DMS153 treated with DMSO at 0.1 percent for 48 hours (cell line): ENCODE data around the gene IL34.
A peak's percentile ranks its signal among the peaks of the same experiment; 100 is the strongest.

Experiments
- DNase-seq: peaks from one replicate; lab custom pipeline; 2025; ENCODE audit not compliant: unreplicated experiment; lab: John Stamatoyannopoulos, UW

IL34 gene

DNA sequence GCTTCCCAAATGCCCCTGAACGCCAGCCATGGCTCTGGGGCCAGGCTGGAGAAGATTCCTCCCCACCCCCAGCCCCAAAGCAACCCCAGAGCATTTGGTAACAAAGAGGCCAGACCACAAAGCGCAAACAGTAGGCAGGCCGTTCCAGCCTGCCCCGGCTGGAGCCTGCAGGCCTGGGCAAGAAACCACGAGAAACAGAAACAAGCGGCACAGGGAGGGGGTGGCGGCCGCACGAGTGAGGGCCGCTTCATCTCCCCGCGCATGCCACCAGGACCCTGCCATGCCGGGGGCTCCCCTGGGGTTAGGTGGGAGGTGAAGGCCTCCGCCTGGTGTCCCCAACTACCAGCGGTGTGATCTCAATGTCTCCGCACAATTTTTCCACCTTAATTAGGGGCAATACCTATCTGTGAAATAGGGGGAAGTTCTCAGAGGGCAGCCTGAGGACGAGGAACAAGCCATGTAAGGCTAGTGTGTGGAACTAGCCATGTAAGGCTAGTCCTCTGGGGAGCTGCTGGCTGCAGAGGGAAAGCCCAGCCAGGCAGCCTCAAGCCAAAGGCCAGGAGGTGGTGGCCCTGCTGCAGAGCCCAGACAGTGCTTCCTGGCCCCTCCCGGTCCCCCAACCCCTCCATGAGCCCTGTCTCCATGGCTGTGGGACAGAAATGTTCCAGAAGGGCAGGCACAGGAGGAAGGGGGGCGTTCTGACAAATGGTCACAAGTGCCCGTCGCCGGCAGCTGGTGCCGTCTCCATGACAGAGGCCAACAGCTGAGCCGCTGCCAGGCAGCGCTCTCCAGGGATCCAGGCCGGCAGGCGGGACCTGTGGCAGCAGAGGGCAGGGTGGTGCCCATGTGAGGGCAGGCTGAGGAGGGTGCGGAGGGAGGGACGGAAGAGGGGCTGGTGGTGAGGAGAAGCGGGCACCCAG, 54.0 kb downstream of the IL34 start:
- DNase-seq: peak; percentile 60

DNA sequence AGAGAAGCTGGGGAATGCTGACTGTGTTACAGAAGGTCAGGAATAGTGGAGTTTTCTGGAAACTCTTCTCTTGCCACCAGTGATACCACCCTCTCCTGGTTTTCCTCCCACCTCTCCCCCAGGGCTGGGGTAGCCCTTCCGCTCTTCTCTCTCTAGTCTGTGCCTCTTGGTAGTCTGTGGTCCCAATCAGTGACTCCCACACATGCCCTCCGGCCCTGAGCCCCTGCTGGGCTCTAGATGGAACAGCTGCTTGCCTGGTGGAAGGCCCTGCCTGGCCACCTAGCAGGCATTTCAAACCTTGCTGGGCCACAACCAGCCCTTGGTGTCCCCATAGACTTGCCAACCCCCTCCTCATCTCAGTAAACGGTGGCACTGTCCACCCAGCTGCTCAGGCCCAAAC, 54.7 kb downstream of the IL34 start:
- no peak for DNase-seq

DNA sequence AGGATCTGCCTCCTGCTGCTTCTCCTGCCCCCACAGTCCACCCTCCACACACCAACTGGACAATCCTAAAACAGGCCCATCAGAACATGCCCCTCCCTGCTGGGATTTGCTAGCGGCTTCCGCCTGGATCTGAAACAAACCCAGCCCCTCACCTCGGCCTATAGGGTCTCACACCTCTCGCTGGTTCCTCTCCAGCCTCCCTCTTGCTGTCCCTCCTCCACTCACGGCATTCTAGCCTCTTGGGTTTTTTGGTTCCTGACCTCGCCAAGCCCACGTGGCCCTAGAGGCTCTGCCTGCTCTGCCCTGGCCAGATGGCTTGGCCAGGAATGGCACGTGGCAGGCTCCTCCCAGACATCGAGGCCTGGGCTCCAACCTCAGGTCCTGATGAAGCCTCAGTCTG, 55.2 kb downstream of the IL34 start:
- no peak for DNase-seq

DNA sequence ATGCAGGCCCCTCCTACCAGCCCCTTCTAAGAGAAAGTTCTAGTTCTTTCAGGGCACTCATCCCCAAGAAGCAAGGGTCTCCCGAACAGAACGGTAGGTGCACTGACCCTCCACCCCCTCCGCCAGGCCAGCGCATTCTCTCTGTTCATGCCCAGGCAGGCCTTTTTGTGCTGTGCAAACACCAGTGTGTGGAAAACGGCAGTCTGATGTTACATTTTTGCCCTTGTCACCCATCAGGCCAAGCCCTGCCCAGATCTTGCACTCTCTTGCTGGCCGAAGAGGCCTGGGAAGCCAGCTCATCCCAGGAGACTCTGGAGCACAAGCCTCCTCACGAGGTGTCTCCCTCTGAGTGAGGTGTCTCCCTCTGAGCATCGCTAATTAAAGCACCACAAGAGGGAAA, 55.6 kb downstream of the IL34 start:
- no peak for DNase-seq

DNA sequence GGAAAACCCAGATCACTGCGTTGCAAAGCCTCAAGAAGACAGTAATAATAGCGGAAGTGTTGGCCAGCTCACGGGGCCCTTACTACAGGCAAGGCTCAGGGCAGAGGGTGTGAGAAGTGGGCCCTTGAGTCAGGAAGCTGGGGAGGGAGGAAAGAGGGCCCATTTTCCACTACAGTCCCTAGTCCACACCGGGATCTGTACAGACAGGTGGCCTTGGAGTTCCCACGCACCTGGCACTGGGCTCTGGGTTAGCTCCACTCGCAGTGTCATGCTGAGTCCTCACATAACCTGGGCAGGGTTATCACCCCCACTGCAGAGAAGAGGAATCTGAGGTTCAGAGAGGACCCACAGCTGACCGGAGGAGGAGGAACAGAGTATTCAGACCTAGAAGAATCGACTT, 56.3 kb downstream of the IL34 start:
- no peak for DNase-seq

DNA sequence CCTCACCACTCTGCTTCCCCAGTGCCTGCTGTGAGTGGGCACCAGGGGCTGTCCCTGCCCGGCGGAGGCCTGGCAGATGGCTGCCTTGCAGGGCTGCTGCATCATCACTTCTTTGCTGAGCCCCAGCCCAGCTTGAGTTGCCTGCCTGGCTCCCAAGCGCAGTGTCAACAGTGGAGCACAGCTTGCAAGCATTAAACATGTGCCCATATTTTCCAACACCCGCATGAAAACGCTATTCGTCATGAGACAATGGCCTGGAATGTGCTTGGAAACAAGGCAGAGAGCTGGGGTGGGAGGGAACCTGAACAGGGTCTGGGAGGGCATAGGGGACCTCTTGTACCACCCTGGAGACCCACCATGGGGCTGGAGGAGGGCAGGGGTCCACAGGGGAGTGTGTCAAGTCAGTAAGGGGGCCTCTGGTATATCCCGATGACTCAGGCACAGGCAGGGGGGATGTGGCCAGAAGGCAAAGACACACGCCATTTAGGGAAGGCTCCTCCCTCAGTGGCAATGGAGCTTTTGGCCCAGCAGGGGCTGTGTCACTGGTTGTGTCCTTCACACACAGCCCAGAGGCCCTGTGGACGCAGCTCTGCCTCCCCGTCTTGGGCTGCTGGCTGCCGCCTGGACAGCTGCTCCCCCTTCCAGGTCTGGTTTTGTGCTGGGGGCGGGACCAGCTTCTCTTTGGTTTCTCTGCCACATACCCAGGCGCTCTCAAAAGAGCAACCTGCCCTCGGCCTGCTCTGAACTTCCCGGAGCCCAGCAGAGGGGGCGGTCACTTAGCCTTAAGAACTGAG, 56.9 kb downstream of the IL34 start:
- DNase-seq: no peak

DNA sequence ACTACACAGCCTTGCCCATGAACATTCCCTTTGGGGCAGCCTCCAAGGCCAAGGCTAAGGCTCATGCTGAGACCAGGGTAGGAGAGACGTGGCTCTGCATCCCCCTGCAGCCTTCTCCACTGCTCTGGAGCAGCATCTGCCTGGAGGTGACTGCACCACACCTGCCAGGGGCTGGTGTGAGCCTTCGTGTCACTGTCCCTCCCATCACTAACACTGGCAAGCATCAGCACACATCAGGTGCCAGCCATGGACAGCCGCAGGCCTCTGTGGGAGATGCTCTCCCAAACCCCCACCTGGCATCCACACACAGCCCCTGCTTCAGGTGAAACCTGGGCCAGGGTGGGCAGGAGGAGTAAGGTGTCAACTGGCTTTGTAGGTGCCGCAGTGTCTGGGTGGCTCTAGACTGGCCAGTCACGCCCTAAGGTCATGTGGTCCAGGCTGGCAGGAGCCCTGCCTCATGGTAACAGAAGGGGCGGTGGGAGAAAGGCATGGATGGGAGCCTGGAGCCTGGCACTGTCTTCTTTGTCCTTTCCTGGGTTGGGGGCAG, 57.5 kb downstream of the IL34 start:
- DNase-seq: no peak

DNA sequence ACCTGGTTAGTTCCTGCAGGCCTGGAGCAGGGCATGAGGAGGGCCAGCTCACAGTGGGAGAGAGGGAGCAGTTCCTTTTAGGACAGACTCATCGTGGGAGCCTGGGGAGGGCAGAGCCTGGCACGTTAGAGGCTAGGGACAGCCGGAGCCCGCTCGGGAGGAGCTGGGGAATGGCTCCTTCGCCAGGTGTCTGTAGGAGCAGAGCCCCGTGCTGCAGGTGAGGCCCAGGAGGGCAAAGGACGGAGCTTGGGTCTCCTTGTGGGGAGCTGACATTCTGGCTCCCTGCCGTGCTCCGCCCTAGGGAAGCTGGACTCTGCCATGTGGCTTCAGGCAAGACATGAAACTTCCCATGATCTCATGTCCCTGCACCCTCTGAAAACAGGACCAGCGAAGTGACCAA, 58.2 kb downstream of the IL34 start:
- no peak for DNase-seq

DNA sequence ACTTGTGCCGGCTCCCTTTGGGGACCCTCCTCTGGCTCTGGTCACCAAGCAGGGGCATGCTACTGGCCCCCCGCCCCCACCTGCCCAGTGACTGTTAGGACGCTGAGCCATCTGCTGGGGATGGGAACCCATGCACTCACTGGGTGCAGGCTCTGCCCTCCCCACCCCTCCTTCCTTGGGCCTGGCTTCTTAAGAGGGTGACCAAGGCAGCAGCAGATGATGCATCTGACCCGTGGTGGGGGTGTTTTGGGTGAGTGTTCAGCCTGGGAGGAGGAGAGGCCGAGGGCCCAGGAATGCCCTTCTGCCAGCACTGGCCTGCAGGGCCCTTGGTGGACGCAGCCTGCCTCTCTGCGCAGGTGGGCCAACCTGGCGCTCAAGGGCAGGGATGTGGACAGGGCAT, 58.7 kb downstream of the IL34 start:
- no peak for DNase-seq

DNA sequence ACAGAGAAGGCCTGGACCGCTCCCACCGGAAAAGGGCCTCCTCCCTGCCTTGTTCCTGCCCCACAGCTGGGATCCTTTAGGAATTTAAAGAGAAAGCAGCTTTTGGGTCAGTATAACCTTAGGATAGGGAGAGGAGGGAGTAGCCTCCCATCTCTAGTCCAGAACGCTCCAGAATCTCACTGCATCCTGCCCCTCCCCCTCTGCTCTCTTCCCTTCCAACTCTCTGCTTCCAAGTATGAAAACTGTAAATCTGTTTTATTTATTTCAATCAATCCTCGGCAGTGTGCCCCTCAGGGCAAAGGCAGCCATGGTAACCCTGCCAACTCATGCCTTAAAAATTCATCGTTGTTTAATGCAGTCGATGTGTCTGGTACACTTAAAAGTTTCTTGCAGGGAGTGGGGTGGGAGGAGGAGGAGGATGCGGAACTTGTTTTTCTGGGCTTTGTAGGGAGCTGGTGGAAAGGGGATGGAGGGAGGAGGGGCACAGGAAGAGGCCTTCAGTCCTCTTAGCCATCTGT, 60.6 kb downstream of the IL34 start:
- DNase-seq: no peak

DNA sequence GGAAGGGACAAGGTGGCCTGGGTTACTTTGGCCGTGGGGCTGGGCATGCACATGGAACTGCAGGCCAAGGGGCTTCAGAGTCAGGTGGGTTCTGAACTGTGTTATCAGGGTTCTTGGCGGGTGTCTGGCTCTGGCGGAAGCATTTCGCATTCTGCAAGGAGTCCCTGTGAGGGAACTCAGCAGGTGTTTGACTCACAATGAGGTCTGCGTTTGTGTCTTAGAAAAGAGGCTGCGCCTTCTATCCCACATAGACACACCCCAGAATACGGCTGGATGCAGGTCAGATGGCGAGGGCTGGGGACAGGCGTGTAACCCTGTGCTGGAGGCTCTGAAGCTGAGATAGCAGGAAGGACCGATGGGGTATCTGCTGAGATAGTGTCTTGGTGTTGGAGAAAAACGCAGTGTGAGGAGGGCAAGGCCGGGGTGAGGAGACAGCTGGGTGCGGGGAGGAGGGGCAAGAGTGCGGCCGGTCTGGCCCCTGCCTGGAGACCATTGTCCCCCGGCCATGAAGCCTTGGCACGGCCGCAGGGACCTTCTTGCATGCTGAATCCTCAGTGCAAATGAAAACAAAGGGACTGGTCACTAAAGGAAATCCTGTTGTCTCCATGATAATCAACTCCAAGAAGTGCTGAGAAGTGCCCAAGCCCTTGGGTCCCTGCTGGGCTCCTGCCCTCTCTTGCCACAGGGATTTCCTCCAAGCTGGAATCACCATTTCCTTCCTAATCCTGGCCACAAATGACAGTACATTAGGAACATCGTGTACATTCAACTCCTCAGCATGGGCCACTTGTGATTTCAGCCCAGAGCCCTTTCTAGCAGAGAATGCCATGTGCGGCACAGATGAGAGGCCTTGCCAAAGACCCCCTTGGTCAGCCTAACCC, 62.2 kb downstream of the IL34 start:
- DNase-seq: no peak

DNA sequence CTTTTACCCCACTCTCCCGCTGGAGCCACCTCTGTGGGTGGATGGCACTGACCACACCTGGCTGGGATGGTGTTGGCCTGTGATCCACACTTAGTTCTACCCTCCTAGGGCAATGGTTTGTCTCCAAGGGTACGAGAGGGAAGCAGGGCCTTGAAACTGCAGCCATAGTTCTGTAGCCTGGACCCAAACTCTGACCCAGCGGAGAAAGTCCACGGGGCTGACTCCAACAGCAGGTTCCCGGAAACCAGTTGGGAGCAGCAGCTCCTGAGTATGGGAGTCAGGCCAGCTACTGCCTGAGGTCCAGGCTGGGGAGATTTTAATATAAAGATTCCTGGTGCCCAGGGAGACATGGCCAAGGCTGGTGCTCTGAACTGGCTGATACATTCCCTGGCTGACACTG, 63.1 kb downstream of the IL34 start:
- DNase-seq: no peak

DNA sequence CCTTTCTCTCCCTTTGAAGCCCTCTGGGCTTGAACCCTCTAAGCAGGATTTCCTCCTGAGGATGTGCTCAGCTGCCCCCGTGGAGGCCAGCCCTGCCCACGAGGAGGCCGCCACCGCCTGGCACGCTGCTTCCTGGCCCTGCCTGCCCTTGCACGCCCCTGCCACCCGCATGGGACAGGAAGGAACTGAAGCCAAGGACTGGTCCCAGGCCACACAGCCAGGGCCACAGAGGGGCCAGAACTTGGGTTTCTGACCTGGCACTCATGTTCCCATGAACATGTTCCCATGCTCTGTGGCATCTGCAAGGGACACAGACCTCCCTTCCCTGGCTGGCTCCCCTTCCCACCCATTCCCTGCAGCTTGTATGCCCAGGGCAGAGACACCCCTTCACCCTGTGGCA, 63.6 kb downstream of the IL34 start:
- DNase-seq: no peak
